NT2/D1 (cell line): Measurements from ENCODE around the gene ACCSL.

ENCODE experiments used
- DNase-seq: peaks from one replicate; pipeline ENCODE4 v3.0.0-alpha.2; 2011; ENCODE audit warnings: low read depth, low spot score
- H3K27me3 ChIP-seq: 2 replicates; pipeline ENCODE4 v1.6.0; 2011; ENCODE audit warnings: mild to moderate bottlenecking; ENCODE audit not compliant: insufficient read length, insufficient read depth
- H3K36me3 ChIP-seq: 2 replicates; pipeline ENCODE4 v1.6.1; 2011; ENCODE audit warnings: mild to moderate bottlenecking, low read length, mixed read lengths; ENCODE audit not compliant: insufficient read depth, insufficient read length
- H3K4me1 ChIP-seq: 2 replicates; pipeline ENCODE4 v1.5.1; 2011; ENCODE audit not compliant: insufficient read depth, insufficient read length
- H3K4me3 ChIP-seq: 2 replicates; pipeline ENCODE4 v1.5.1; 2011; ENCODE audit warnings: low read depth; ENCODE audit not compliant: insufficient read length
- H3K9ac ChIP-seq: 2 replicates; pipeline ENCODE4 v1.6.0; 2011; ENCODE audit warnings: low read depth; ENCODE audit not compliant: insufficient read length
- H3K9me3 ChIP-seq: 2 replicates; pipeline ENCODE4 v1.5.1; 2011; ENCODE audit warnings: mild to moderate bottlenecking, low read length; ENCODE audit not compliant: insufficient read depth
- SUZ12 ChIP-seq: IDR thresholded peaks from 2 replicates; pipeline ENCODE4 v1.6.1; 2011; ENCODE audit not compliant: insufficient read length, insufficient read depth; ENCODE audit errors: extremely low read depth
- YY1 ChIP-seq: IDR thresholded peaks from 2 replicates; pipeline ENCODE4 v1.6.1; 2011; ENCODE audit not compliant: insufficient read length, insufficient read depth
- ZNF274 ChIP-seq: IDR thresholded peaks from 2 replicates; pipeline ENCODE4 v1.6.1; 2011; ENCODE audit warnings: mild to moderate bottlenecking, low read depth, low read length

Gene ACCSL

DNA sequence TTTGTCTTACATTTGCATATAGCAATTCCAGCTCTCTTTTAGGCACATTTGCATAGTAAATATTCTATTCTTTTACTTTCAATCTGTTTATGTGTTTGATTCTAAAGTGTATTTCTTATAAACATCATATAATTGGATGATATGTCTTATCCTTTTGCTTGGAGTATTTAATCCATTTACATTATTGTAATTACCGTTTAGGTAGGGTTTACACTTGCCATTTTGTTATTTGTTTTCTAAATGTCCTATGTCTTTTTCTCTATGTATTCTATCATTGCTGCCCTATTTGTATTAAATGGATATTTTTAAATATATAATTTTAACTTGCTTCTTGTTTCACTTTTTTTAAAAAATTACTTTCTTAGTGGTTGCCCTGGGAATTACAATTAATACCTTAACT, 22.8 kb upstream of the ACCSL start:
- peaks cover 17% of the 10 kb centered on the region for H3K9me3 ChIP-seq
- no peak overlapping the region for H3K4me3 ChIP-seq
- no peaks in the 10 kb centered on the region for H3K36me3 ChIP-seq
- no peaks in the 10 kb centered on the region for H3K27me3 ChIP-seq
- no peak for TF ChIP-seq YY1
- TF ChIP-seq SUZ12, result no peak
- TF ChIP-seq ZNF274, result no peak
- no peak for DNase-seq
- no peaks in the 10 kb centered on the region for H3K4me1 ChIP-seq
- no peak overlapping the region for H3K9ac ChIP-seq

- no peaks in the 10 kb centered on the region for H3K27me3 ChIP-seq
- DNase-seq, result no peak
- H3K4me1 ChIP-seq, result peaks cover under 1% of the 10 kb centered on the region
- H3K4me3 ChIP-seq, result no peak overlapping the region
- peaks cover 17% of the 10 kb centered on the region for H3K9me3 ChIP-seq
- no peak overlapping the region for H3K9ac ChIP-seq
- TF ChIP-seq ZNF274 (no peak), SUZ12 (no peak), YY1 (no peak)
- no peaks in the 10 kb centered on the region for H3K36me3 ChIP-seq
Observed at GRCh38 chr11:44025727-44026126, 22.1 kb upstream of the ACCSL start.

DNA sequence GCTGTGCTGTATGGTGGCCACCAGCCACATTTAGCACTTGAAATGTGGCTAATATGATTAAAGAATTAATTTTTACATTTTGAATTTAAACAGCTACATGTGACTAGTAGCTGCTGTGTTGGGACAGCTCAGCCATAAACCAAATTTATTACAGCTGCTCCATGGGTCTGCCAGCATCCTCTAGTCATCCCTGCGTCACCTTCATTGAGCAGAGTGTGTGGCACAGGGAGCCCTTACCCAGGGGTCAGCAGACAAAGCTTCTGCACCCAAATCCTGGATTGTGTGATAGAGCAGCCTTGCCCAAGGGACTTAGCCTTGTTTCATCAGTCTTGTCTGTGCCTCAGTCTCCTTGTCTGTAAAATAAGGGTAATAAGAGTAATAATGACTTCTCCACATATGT, 19.4 kb upstream of the ACCSL start:
- no peak overlapping the region for H3K9ac ChIP-seq
- no peaks in the 10 kb centered on the region for H3K36me3 ChIP-seq
- peaks cover 17% of the 10 kb centered on the region for H3K9me3 ChIP-seq
- DNase-seq, result no peak
- peaks cover 19% of the 10 kb centered on the region for H3K4me1 ChIP-seq
- peaks cover 2% of the 10 kb centered on the region for H3K27me3 ChIP-seq
- TF ChIP-seq YY1 (no peak), SUZ12 (no peak), ZNF274 (no peak)
- no peak overlapping the region for H3K4me3 ChIP-seq

- TF ChIP-seq SUZ12 (no peak), YY1 (no peak), ZNF274 (no peak)
- H3K27me3 ChIP-seq, result peaks cover 2% of the 10 kb centered on the region
- H3K4me3 ChIP-seq, result no peak overlapping the region
- H3K36me3 ChIP-seq, result no peaks in the 10 kb centered on the region
- H3K9ac ChIP-seq, result no peak overlapping the region
- peaks cover 17% of the 10 kb centered on the region for H3K9me3 ChIP-seq
- peaks cover 19% of the 10 kb centered on the region for H3K4me1 ChIP-seq
- DNase-seq, result no peak
Observed at GRCh38 chr11:44028816-44029506, 18.8 kb upstream of the ACCSL start.

- H3K27me3 ChIP-seq, result peaks cover 2% of the 10 kb centered on the region
- TF ChIP-seq SUZ12 (no peak), YY1 (no peak), ZNF274 (no peak)
- no peak overlapping the region for H3K4me3 ChIP-seq
- no peaks in the 10 kb centered on the region for H3K36me3 ChIP-seq
- H3K9me3 ChIP-seq, result peaks cover 17% of the 10 kb centered on the region
- no peak overlapping the region for H3K9ac ChIP-seq
- no peak for DNase-seq
- H3K4me1 ChIP-seq, result peaks cover 19% of the 10 kb centered on the region
Observed at GRCh38 chr11:44029507-44029845, 18.3 kb upstream of the ACCSL start.

DNA sequence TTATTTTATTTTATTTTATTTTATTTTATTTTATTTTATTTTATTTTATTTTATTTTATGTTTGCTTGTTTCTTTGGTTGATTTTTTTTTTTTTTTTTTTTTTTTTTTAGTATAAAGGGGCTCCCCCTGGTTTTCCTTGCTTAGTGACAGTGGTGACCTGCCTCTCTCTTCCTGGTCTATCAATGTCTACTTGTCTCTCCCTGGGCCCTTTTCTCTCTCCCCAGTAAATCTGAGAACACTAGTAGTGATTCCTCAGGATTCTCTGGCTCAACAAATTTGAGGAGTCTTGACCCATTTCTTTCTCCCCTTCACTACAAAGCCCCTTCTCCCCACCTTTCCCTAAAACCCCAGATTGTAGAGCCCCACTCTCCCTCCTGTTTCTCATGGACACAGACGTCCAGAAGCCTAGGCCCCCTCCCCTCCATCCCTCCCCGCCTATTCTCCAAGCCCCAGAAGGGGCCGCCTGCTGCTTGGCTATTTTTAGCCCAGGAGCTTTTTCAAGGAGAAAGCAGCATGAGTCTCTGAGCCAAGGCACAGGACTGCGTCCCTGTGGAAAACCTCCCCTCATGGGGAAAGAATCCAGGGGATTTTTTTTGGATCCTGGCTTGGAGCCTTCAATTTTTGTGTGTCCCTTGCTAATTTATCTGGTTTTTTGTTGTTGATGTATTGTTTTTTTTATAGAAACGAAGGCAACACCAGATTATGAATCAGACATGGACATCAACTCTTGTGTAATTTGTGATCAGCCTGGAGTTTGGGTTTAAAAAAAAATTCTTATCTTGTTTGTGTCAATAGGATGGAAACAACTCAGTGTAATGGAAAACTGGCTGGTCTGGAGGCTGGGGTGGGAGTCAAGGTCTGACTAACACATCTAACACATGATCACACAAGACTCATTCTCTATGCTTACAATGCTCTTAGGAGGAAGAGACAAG, 17.5 kb upstream of the ACCSL start:
- TF ChIP-seq SUZ12 (no peak), ZNF274 (no peak), YY1 (no peak)
- peak; percentile 42 for DNase-seq
- Histone ChIP-seq H3K4me1 (peaks cover 19% of the 10 kb centered on the region), H3K36me3 (no peaks in the 10 kb centered on the region), H3K27me3 (peaks cover 2% of the 10 kb centered on the region), H3K4me3 (no peak overlapping the region), H3K9me3 (peaks cover 13% of the 10 kb centered on the region), H3K9ac (peak overlapping the region; percentile 46)

GRCh38 chr11:44030996-44031395, 16.8 kb upstream of the ACCSL start:
- no peaks in the 10 kb centered on the region for H3K36me3 ChIP-seq
- TF ChIP-seq YY1 (no peak), SUZ12 (no peak)
- H3K4me3 ChIP-seq, result no peak overlapping the region
- no peak for DNase-seq
- H3K4me1 ChIP-seq, result peaks cover 19% of the 10 kb centered on the region
- H3K9me3 ChIP-seq, result peaks cover 6% of the 10 kb centered on the region
- peaks cover 2% of the 10 kb centered on the region for H3K27me3 ChIP-seq
- peak overlapping the region; percentile 12 for H3K9ac ChIP-seq

GRCh38 chr11:44031549-44031948, 16.2 kb upstream of the ACCSL start:
- H3K4me1 ChIP-seq, result peaks cover 19% of the 10 kb centered on the region
- no peaks in the 10 kb centered on the region for H3K36me3 ChIP-seq
- H3K27me3 ChIP-seq, result peaks cover 2% of the 10 kb centered on the region
- no peak overlapping the region for H3K4me3 ChIP-seq
- no peak for TF ChIP-seq YY1
- no peak for TF ChIP-seq SUZ12
- TF ChIP-seq ZNF274, result no peak
- DNase-seq, result no peak
- no peak overlapping the region for H3K9ac ChIP-seq
- 0 out of 2 replicates have a peak, but pooled peaks cover under 1% of the 10 kb centered on the region for H3K9me3 ChIP-seq
